HG02642 (cell line): ENCODE results near the gene SEPTIN8.
A peak's percentile ranks its signal among the peaks of the same experiment; 100 is the strongest.

Experiments
- ATAC-seq: cut with Tn5 transposase; IDR thresholded peaks from one replicate; pipeline ENCODE4 v1.9.1; 2021; ENCODE audit warnings: mild to moderate bottlenecking; ENCODE audit not compliant: unreplicated experiment, poor library complexity

SEPTIN8 gene

GRCh38 chr5:132751971-132752580 is 25.0 kb downstream of the SEPTIN8 start:
- no peak for ATAC-seq

- ATAC-seq = peak; percentile 31
These were observed 25.6 kb downstream of the SEPTIN8 start for GRCh38 chr5:132751444-132751843.

- ATAC-seq = peak; percentile 33
These were observed 26.4 kb downstream of the SEPTIN8 start for GRCh38 chr5:132750471-132751230.

GRCh38 chr5:132749506-132749905 is 27.5 kb downstream of the SEPTIN8 start:
- ATAC-seq = no peak

- ATAC-seq = no peak
These were observed 28.5 kb downstream of the SEPTIN8 start for GRCh38 chr5:132748522-132749000.

- peak; percentile 22 for ATAC-seq
These were observed 29.2 kb downstream of the SEPTIN8 start for GRCh38 chr5:132747616-132748440.

GRCh38 chr5:132746954-132747615 is 30.0 kb downstream of the SEPTIN8 start, which contains the start of gene CCNI2:
CCNI2 (plus strand) TSS chr5:132747426; CDS start chr5:132747496, 70 bp downstream.
- peak; percentile 49 for ATAC-seq

- no peak for ATAC-seq
These were observed 30.5 kb downstream of the SEPTIN8 start for GRCh38 chr5:132746592-132746953.

- ATAC-seq = no peak
These were observed 32.4 kb downstream of the SEPTIN8 start for GRCh38 chr5:132744659-132745058.

- no peak for ATAC-seq
These were observed 34.4 kb downstream of the SEPTIN8 start for GRCh38 chr5:132742626-132743025.

- ATAC-seq = no peak
These were observed 34.9 kb downstream of the SEPTIN8 start for GRCh38 chr5:132742158-132742557.

- ATAC-seq = no peak
These were observed 37.8 kb downstream of the SEPTIN8 start for GRCh38 chr5:132739232-132739631.

GRCh38 chr5:132737982-132738681 is 38.9 kb downstream of the SEPTIN8 start:
- no peak for ATAC-seq

- peak; percentile 93 for ATAC-seq
These were observed 39.9 kb downstream of the SEPTIN8 start, which contains the start of gene KIF3A for GRCh38 chr5:132736853-132737833. KIF3A (minus strand) TSS chr5:132737546; CDS start chr5:132737419, 127 bp downstream.

GRCh38 chr5:132734687-132735086 is 42.4 kb downstream of the SEPTIN8 start:
- no peak for ATAC-seq

- no peak for ATAC-seq
These were observed 43.4 kb downstream of the SEPTIN8 start for GRCh38 chr5:132733499-132734148.

- ATAC-seq = no peak
These were observed 47.1 kb downstream of the SEPTIN8 start for GRCh38 chr5:132729896-132730295.

- no peak for ATAC-seq
These were observed 51.3 kb downstream of the SEPTIN8 start for GRCh38 chr5:132725745-132726144.
